Hepatocyte (in vitro differentiated cells): ENCODE results near the gene SPIB. TPM values are rescaled to one million over a fixed set of nuclear protein-coding genes. Genes with fewer than 3 reads are reported as not detected.

Experiments
- DNase-seq: peaks from one replicate; pipeline ENCODE4 v3.0.0-alpha.2; 2016; ENCODE audit warnings: low spot score
- H2AFZ ChIP-seq: fragments of 200-600 bp; sonication (generic); 2 replicates; pipeline ENCODE4 v1.6.0; 2016; ENCODE audit warnings: antibody characterized with exemption, mild to moderate bottlenecking
- H3K27ac ChIP-seq: fragments of 200-600 bp; sonication (generic); 2 replicates; pipeline ENCODE4 v1.5.1; 2016; ENCODE audit warnings: mild to moderate bottlenecking
- H3K27me3 ChIP-seq: fragments of 200-600 bp; sonication (generic); 2 replicates; pipeline ENCODE4 v1.6.1; 2016
- H3K36me3 ChIP-seq: fragments of 200-600 bp; sonication (generic); replicated peaks from 2 replicates; pipeline ENCODE4 v1.5.1; 2016; ENCODE audit warnings: low read depth; ENCODE audit not compliant: insufficient read depth
- H3K4me1 ChIP-seq: fragments of 200-600 bp; sonication (generic); 2 replicates; pipeline ENCODE4 v1.5.1; 2016; ENCODE audit warnings: mild to moderate bottlenecking, moderate library complexity; ENCODE audit not compliant: insufficient read depth
- H3K4me2 ChIP-seq: fragments of 200-600 bp; sonication (generic); 2 replicates; pipeline ENCODE4 v1.6.0; 2016
- H3K4me3 ChIP-seq: fragments of 200-600 bp; sonication (generic); 2 replicates; pipeline ENCODE4 v1.5.1; 2016; ENCODE audit warnings: mild to moderate bottlenecking
- H3K79me2 ChIP-seq: fragments of 200-600 bp; sonication (generic); 2 replicates; pipeline ENCODE4 v1.6.0; 2017; ENCODE audit warnings: mild to moderate bottlenecking
- H3K9me2 ChIP-seq: fragments of 200-600 bp; sonication (generic); replicated peaks from 2 replicates; pipeline ENCODE4 v1.6.0; 2017; ENCODE audit warnings: mild to moderate bottlenecking; ENCODE audit not compliant: insufficient read depth
- H3K9me3 ChIP-seq: fragments of 200-600 bp; sonication (generic); 2 replicates; pipeline ENCODE4 v1.5.1; 2016; ENCODE audit warnings: low read depth, mild to moderate bottlenecking
- H4K20me1 ChIP-seq: fragments of 200-600 bp; sonication (generic); 2 replicates; pipeline ENCODE4 v1.6.0; 2016; ENCODE audit warnings: mild to moderate bottlenecking; ENCODE audit not compliant: insufficient read depth, poor library complexity, severe bottlenecking
- CTCF ChIP-seq: fragments of 200-600 bp; sonication (generic); IDR thresholded peaks from 2 replicates; pipeline ENCODE4 v1.5.1; 2016; ENCODE audit warnings: antibody characterized with exemption, mild to moderate bottlenecking; ENCODE audit not compliant: poor library complexity
- EZH2 ChIP-seq: fragments of 200-600 bp; sonication (generic); IDR thresholded peaks from 2 replicates; pipeline ENCODE4 v1.6.1; 2016; ENCODE audit warnings: antibody characterized with exemption, mild to moderate bottlenecking, borderline replicate concordance
- EZH2phosphoT487 ChIP-seq: fragments of 200-600 bp; sonication (generic); IDR thresholded peaks from one replicate; pipeline ENCODE4 v1.6.1; 2018; ENCODE audit warnings: antibody characterized with exemption, mild to moderate bottlenecking, low read depth, moderate library complexity; ENCODE audit not compliant: unreplicated experiment, severe bottlenecking
- WGBS: methylation state at CpG from one replicate; pipeline ENCODE4 v1.1.6; 2016; ENCODE audit warnings: low lambda C conversion rate; ENCODE audit errors: missing lambda C conversion rate; 5-methylcytosine and 5-hydroxymethylcytosine counted together
- polyA plus RNA-seq: library from polyadenylated mRNA; unstranded; fragments of >200 nt; fragmentation: Nextera tagmentation; extraction: Ambion mirVana; gene quantifications from 2 replicates; pipeline ENCODE4 v1.2.1, GENCODE V29; 2016
- total RNA-seq: library from RNA; depleted of rRNA; stranded (reverse); fragments of >200 nt; gene quantifications from 2 replicates; pipeline ENCODE4 v1.2.3, GENCODE V29; 2014

Gene SPIB
- total and polyA plus RNA-seq, 2 experiments from 2014 or later: 0.63 to 2.8 TPM

- 98% methylated on average over 10 of the region's 10 CpGs for WGBS
- Histone ChIP-seq H3K4me1 (no peaks in the 10 kb centered on the region), H3K79me2 (peaks cover 5% of the 10 kb centered on the region), H3K27me3 (no peaks in the 10 kb centered on the region), H2AFZ (no peak overlapping the region), H4K20me1 (no peaks in the 10 kb centered on the region), H3K4me3 (no peak overlapping the region), H3K9me3 (no peaks in the 10 kb centered on the region), H3K36me3 (no peaks in the 10 kb centered on the region), H3K27ac (no peak overlapping the region), H3K9me2 (no peaks in the 10 kb centered on the region), H3K4me2 (no peak overlapping the region)
- no peak for TF ChIP-seq EZH2
- no peak for TF ChIP-seq CTCF
- no peak for TF ChIP-seq EZH2phosphoT487
- no peak for DNase-seq
Measured at GRCh38 chr19:50399368-50399745, 19.4 kb upstream of the SPIB start.

DNA sequence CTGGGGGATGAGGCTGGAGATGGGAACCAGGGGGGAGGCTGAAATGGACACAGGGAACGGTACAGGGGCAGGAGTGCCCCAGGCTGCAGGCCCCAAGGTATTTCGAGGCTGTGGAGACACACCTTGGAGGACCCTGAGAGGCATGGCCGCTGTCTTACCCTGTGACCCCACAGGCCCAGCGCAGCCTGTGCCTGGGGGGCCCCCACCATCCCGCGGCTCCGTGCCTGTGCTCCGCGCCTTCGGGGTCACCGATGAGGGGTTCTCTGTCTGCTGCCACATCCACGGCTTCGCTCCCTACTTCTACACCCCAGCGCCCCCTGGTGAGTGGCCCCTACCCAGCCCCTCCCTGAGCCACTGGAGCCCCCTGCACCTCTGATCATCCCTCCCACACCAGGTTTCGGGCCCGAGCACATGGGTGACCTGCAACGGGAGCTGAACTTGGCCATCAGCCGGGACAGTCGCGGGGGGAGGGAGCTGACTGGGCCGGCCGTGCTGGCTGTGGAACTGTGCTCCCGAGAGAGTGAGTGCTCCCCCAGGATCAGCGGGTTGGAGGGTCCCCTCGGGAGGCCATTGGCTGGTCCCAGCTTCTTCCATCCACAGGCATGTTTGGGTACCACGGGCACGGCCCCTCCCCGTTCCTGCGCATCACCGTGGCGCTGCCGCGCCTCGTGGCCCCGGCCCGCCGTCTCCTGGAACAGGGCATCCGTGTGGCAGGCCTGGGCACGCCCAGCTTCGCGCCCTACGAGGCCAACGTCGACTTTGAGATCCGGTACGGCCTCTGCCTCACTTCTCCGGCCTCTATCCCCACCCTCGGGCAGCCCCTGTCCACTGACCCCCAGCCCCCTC, 16.9 kb upstream of the SPIB start:
- no peaks in the 10 kb centered on the region for H3K79me2 ChIP-seq
- no peaks in the 10 kb centered on the region for H3K36me3 ChIP-seq
- no peak for DNase-seq
- WGBS: 95% methylated on average over 22 of the region's 48 CpGs
- H3K4me3 ChIP-seq: no peak overlapping the region
- no peaks in the 10 kb centered on the region for H3K9me3 ChIP-seq
- no peaks in the 10 kb centered on the region for H3K9me2 ChIP-seq
- no peaks in the 10 kb centered on the region for H3K4me1 ChIP-seq
- no peak overlapping the region for H3K27ac ChIP-seq
- no peak for TF ChIP-seq EZH2
- no peak for TF ChIP-seq EZH2phosphoT487
- no peak for TF ChIP-seq CTCF
- no peak overlapping the region for H3K4me2 ChIP-seq
- H4K20me1 ChIP-seq: no peaks in the 10 kb centered on the region
- H2AFZ ChIP-seq: no peak overlapping the region
- H3K27me3 ChIP-seq: no peaks in the 10 kb centered on the region

- Histone ChIP-seq H3K79me2 (no peaks in the 10 kb centered on the region), H3K4me2 (no peak overlapping the region), H3K27ac (no peak overlapping the region), H3K36me3 (no peaks in the 10 kb centered on the region), H3K9me3 (no peaks in the 10 kb centered on the region), H3K4me3 (no peak overlapping the region), H2AFZ (no peak overlapping the region), H3K4me1 (no peaks in the 10 kb centered on the region), H3K27me3 (no peaks in the 10 kb centered on the region), H3K9me2 (no peaks in the 10 kb centered on the region), H4K20me1 (no peaks in the 10 kb centered on the region)
- 98% methylated on average over 34 of the region's 41 CpGs for WGBS
- DNase-seq: no peak
- TF ChIP-seq CTCF (no peak), EZH2phosphoT487 (no peak), EZH2 (no peak)
Measured at GRCh38 chr19:50402544-50403301, 16.0 kb upstream of the SPIB start.
